Lower lobe of right lung (tissue), 2 donors: Measurements from ENCODE around the gene CSMD2. TPM values are rescaled to one million over a fixed set of nuclear protein-coding genes. Genes with fewer than 3 reads are reported as not detected.

Experiments used
- ATAC-seq, 2 donors: fragments of 200-7000 bp; cut with Tn5 transposase; one replicate each; pipeline ENCODE4 v1.9.1; 2020 to 2022; ENCODE audit warnings: mild to moderate bottlenecking in 2 of 2, moderate library complexity in 2 of 2
- DNase-seq: peaks from one replicate; pipeline ENCODE4 v3.0.0-alpha.2; 2020
- H3K27ac ChIP-seq: fragments of 200-600 bp; one replicate; pipeline ENCODE4 v1.8.0; 2022
- H3K27me3 ChIP-seq: fragments of 200-600 bp; one replicate; pipeline ENCODE4 v1.8.0; 2022; ENCODE audit warnings: low read depth
- H3K36me3 ChIP-seq: fragments of 200-600 bp; one replicate; pipeline ENCODE4 v1.8.0; 2022; ENCODE audit warnings: mild to moderate bottlenecking
- H3K4me1 ChIP-seq: fragments of 200-600 bp; one replicate; pipeline ENCODE4 v1.8.0; 2022
- H3K4me3 ChIP-seq: fragments of 200-600 bp; one replicate; pipeline ENCODE4 v1.8.0; 2022; ENCODE audit warnings: mild to moderate bottlenecking
- H3K9me3 ChIP-seq: fragments of 200-600 bp; one replicate; pipeline ENCODE4 v1.8.0; 2022
- intact Hi-C: fragments of 100-400 bp; cut with DNase I; formaldehyde crosslinking; loops from one replicate; pipeline ENCODE4 v1.11.0; 2022
- total RNA-seq: library from RNA; stranded (reverse); fragmentation: NEBNext Ultra II Directional; extraction: Animal tissue kit (Norgen Biotek cat#: 25700); gene quantifications from one replicate; pipeline ENCODE4 v1.2.1, GENCODE V29; 2021
- TF ChIP-seq, protein P1 (sequence below): fragments of 200-600 bp; IDR thresholded peaks from one replicate; pipeline ENCODE4 v1.8.0; 2022; ENCODE audit warnings: antibody characterized with exemption, mild to moderate bottlenecking
- donor health status: DM: no; HTN: yes; CAD: no; lungs with severe emphysema.

Gene CSMD2
- total RNA-seq, 1 donor from 2014 or later, result 1.1 TPM

DNA sequence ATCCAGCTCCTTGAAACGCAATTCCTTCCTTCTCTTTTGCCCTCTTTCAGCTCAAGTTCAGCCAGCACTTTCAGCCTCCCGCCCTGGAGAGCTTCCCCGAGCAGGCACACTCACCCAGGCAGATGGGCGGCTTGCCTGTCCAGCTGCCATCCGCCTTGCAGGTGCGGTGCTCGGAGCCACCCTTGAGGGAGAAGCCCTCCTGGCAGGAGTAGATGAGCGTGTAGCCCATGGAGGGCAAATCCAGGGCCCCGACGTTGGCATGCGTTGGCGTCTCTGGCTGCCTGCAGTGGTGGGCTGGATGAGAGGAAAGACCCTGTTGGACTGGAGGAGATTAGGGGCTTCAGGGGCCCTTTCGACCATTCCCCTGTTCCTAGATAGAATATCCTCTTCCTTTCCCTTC, 632.1 kb downstream of the CSMD2 start:
- intact Hi-C loops, result no loop called here
- DNase-seq (no peak), ATAC-seq (no peak)
- no peaks in the 10 kb centered on the region for H3K4me1 ChIP-seq
- H3K27ac ChIP-seq, result no peak overlapping the region
- H3K36me3 ChIP-seq, result no peaks in the 10 kb centered on the region
- no peak overlapping the region for H3K4me3 ChIP-seq
- no peaks in the 10 kb centered on the region for H3K9me3 ChIP-seq
- TF ChIP-seq, protein P1, sequence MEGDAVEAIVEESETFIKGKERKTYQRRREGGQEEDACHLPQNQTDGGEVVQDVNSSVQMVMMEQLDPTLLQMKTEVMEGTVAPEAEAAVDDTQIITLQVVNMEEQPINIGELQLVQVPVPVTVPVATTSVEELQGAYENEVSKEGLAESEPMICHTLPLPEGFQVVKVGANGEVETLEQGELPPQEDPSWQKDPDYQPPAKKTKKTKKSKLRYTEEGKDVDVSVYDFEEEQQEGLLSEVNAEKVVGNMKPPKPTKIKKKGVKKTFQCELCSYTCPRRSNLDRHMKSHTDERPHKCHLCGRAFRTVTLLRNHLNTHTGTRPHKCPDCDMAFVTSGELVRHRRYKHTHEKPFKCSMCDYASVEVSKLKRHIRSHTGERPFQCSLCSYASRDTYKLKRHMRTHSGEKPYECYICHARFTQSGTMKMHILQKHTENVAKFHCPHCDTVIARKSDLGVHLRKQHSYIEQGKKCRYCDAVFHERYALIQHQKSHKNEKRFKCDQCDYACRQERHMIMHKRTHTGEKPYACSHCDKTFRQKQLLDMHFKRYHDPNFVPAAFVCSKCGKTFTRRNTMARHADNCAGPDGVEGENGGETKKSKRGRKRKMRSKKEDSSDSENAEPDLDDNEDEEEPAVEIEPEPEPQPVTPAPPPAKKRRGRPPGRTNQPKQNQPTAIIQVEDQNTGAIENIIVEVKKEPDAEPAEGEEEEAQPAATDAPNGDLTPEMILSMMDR, result no peak
- H3K27me3 ChIP-seq, result no peaks in the 10 kb centered on the region

GRCh38 chr1:33532250-33532649, 632.8 kb downstream of the CSMD2 start:
- H3K4me1 ChIP-seq, result no peaks in the 10 kb centered on the region
- H3K4me3 ChIP-seq, result no peak overlapping the region
- H3K9me3 ChIP-seq, result no peaks in the 10 kb centered on the region
- H3K27me3 ChIP-seq, result no peaks in the 10 kb centered on the region
- intact Hi-C loops, result no loop called here
- DNase-seq (no peak), ATAC-seq (no peak)
- H3K27ac ChIP-seq, result no peak overlapping the region
- TF ChIP-seq, protein P1, result no peak
- H3K36me3 ChIP-seq, result no peaks in the 10 kb centered on the region

DNA sequence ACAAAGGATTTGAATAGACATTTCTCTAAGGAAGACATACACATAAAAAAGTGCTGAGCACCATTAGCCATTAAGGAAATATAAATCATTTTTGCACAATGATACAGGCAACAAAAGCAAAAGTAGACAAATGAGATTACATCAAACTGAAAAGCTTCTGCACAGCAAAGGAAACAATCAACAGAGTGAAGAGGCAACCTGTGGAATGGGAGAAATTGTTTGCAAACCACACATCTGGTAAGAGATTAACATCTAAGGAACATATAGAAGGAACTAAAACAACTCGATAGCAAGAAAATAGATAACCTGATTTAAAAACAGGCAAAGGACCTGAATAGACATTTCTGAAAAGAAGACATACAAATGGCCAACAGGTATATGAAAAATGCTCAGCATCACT, 635.1 kb downstream of the CSMD2 start:
- DNase-seq (no peak), ATAC-seq (no peak)
- Histone ChIP-seq H3K36me3 (no peaks in the 10 kb centered on the region), H3K4me3 (no peak overlapping the region), H3K4me1 (no peaks in the 10 kb centered on the region), H3K9me3 (no peaks in the 10 kb centered on the region), H3K27me3 (no peaks in the 10 kb centered on the region), H3K27ac (no peak overlapping the region)
- TF ChIP-seq, protein P1, result no peak
- intact Hi-C loops, result no loop called here

DNA sequence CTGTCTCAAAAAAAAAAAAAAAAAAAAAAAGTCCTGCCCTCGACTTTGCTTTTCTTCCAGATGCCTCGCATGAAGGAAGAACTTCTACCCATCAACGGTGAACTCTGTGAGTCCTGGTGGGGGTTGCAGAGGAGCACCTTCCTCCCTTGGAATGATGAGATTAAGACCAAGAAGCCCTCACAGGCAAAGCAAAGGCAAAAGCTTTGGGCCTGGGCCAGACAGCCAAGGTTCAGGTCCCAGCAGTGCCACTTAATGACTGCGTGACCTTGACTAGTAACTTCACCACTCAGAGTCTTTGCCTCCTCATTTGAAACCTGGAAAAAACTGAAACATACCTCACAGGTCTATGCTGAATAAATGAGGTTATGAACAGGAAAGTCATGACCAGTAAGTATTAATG, 637.1 kb downstream of the CSMD2 start:
- TF ChIP-seq, protein P1, result no peak
- DNase-seq, result no peak
- Histone ChIP-seq H3K4me1 (no peaks in the 10 kb centered on the region), H3K27me3 (no peaks in the 10 kb centered on the region), H3K4me3 (no peak overlapping the region), H3K9me3 (no peaks in the 10 kb centered on the region), H3K36me3 (no peaks in the 10 kb centered on the region), H3K27ac (no peak overlapping the region)
- intact Hi-C loops, result no loop called here
- no peak for ATAC-seq

DNA sequence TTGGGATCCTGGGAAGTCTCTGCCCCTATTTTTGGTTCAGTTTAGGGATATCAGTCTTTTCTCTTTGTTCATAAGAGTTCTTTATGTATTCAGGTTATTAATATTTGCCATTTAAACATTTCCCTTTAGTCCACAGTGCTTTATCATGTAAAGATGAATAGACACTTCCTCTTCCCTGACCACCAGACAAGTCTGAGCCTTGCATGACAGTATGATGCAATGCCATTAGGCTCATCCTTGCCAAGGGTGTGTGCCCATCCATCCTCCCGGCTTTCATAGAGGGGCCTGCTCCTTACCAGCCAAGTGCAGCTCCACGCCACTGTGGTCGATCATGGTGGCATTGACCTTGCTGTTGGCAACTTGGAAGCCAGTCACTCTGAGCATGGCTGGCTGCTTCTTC, 640.4 kb downstream of the CSMD2 start:
- no peaks in the 10 kb centered on the region for H3K36me3 ChIP-seq
- intact Hi-C loops, result no loop called here
- H3K27ac ChIP-seq, result no peak overlapping the region
- H3K9me3 ChIP-seq, result no peaks in the 10 kb centered on the region
- no peaks in the 10 kb centered on the region for H3K27me3 ChIP-seq
- H3K4me3 ChIP-seq, result no peak overlapping the region
- TF ChIP-seq, protein P1, result no peak
- DNase-seq (no peak), ATAC-seq (no peak)
- H3K4me1 ChIP-seq, result no peaks in the 10 kb centered on the region
